Endothelial cell (in vitro differentiated cells): ENCODE results near the gene B3GNT9. TPM values are rescaled to one million over a fixed set of nuclear protein-coding genes. Genes with fewer than 3 reads are reported as not detected.

Experiments used
- DNase-seq: peaks from one replicate; pipeline ENCODE4 v3.0.0; 2021; ENCODE audit warnings: low spot score
- H3K27ac Mint-ChIP-seq: one replicate; pipeline ENCODE4 v1.8.0; 2021; ENCODE audit warnings: mixed read lengths, inconsistent platforms; ENCODE audit not compliant: unreplicated experiment
- H3K27me3 Mint-ChIP-seq: one replicate; pipeline ENCODE4 v1.8.0; 2021; ENCODE audit warnings: mild to moderate bottlenecking, moderate library complexity, mixed read lengths, inconsistent platforms; ENCODE audit not compliant: unreplicated experiment
- H3K36me3 Mint-ChIP-seq: one replicate; pipeline ENCODE4 v1.8.0; 2021; ENCODE audit warnings: mild to moderate bottlenecking, low read depth, mixed read lengths, inconsistent platforms; ENCODE audit not compliant: unreplicated experiment
- H3K4me1 Mint-ChIP-seq: one replicate; pipeline ENCODE4 v1.8.0; 2021; ENCODE audit warnings: mild to moderate bottlenecking, mixed read lengths, inconsistent platforms; ENCODE audit not compliant: unreplicated experiment
- H3K4me3 Mint-ChIP-seq: one replicate; pipeline ENCODE4 v1.8.0; 2021; ENCODE audit warnings: mild to moderate bottlenecking, mixed read lengths, inconsistent platforms; ENCODE audit not compliant: unreplicated experiment
- H3K9me3 Mint-ChIP-seq: one replicate; pipeline ENCODE4 v1.8.0; 2021; ENCODE audit warnings: mixed read lengths, inconsistent platforms; ENCODE audit not compliant: unreplicated experiment
- total RNA-seq: library from RNA; stranded (reverse); fragmentation: NEBNext Ultra II Directional; extraction: Animal tissue kit (Norgen Biotek cat#: 25700); gene quantifications from one replicate; pipeline ENCODE4 v1.2.1, GENCODE V29; 2021; ENCODE audit not compliant: unreplicated experiment
- TF ChIP-seq, protein P1 (sequence below): fragments of 200-600 bp; sonication (generic); IDR thresholded peaks from one replicate; pipeline ENCODE4 v1.5.0; 2021; ENCODE audit warnings: antibody characterized with exemption; ENCODE audit not compliant: unreplicated experiment

B3GNT9 gene
- total RNA-seq, 1 donor from 2014 or later = 1.5 TPM

DNA sequence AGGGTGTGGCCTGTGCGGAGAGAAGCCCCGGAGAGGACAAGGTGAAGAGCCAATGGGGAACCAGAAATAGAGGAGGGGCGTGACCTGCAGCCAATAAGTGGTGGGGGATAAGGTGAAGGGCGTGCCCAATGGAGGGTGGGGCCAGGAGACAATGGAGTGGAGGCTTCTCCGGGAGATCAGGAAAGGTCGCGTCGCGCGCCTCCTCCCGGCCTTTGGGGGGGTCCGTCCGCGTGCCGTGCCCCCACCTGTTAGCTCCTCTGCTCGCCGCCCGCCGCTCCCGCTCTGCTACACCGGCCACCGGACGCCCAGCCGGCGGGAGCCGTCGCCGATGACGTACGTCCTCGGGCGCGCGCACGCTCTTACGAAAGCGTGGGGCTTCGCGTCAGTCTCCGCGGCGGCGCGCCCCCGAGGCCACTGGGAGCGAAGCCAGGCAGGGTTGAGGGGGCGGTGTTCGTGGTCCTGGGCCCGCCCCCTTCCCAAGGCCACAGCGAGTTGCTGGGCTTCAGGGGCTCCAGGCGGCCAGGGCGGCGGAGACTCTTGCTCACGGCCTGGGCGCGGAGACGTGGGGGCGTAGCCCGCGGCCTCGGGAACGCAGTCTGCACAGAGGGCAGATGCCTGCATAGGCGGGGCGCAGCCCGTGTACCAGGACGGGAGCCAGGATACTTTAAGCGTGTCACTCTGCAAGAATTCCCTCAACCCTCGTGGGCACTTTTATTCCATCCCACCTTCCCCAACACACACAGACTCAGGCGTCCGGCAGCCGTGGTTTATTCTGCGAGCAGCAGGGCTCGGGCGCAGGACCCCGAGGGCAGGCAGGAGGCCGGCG lies 33.0 kb upstream of the B3GNT9 start, which contains the start of gene MATCAP1:
Gene MATCAP1, minus strand, starts transcription at position 337 of the 826 bp plus-strand sequence. CDS start 3,353 bp downstream, outside the sequence.
- TF ChIP-seq, protein P1, sequence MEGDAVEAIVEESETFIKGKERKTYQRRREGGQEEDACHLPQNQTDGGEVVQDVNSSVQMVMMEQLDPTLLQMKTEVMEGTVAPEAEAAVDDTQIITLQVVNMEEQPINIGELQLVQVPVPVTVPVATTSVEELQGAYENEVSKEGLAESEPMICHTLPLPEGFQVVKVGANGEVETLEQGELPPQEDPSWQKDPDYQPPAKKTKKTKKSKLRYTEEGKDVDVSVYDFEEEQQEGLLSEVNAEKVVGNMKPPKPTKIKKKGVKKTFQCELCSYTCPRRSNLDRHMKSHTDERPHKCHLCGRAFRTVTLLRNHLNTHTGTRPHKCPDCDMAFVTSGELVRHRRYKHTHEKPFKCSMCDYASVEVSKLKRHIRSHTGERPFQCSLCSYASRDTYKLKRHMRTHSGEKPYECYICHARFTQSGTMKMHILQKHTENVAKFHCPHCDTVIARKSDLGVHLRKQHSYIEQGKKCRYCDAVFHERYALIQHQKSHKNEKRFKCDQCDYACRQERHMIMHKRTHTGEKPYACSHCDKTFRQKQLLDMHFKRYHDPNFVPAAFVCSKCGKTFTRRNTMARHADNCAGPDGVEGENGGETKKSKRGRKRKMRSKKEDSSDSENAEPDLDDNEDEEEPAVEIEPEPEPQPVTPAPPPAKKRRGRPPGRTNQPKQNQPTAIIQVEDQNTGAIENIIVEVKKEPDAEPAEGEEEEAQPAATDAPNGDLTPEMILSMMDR = no peak
- peaks cover 9% of the 10 kb centered on the region for H3K36me3 Mint-ChIP-seq
- H3K4me1 Mint-ChIP-seq = peaks cover 21% of the 10 kb centered on the region
- H3K4me3 Mint-ChIP-seq = no peak within 1 kb of the TSS
- DNase-seq = peak; percentile 92
- no peak within 1 kb of the TSS for H3K27ac Mint-ChIP-seq
- H3K27me3 Mint-ChIP-seq = peaks cover 10% of the 10 kb centered on the region
- H3K9me3 Mint-ChIP-seq = no peaks in the 10 kb centered on the region

DNA sequence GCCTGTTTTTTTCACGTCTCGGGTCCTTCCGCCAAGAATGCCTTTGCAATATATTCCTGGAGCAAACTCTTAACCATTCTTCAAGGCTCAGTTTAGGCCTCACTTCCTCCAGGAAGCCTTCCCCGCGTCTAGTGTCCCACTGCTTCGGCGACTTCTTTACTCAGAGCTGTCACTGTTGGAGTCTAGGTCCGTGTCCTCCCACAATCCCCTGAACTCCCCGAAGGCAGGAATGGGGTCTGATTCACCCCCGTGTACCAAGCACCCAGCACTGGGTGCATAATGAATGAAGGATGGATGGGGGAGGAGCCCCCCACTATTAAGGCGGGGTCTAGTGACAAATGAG lies 32.5 kb upstream of the B3GNT9 start:
- no peak overlapping the region for H3K27ac Mint-ChIP-seq
- DNase-seq = no peak
- H3K36me3 Mint-ChIP-seq = peaks cover 10% of the 10 kb centered on the region
- H3K27me3 Mint-ChIP-seq = peaks cover 10% of the 10 kb centered on the region
- TF ChIP-seq, protein P1 = no peak
- no peak overlapping the region for H3K4me3 Mint-ChIP-seq
- no peaks in the 10 kb centered on the region for H3K9me3 Mint-ChIP-seq
- peaks cover 22% of the 10 kb centered on the region for H3K4me1 Mint-ChIP-seq

DNA sequence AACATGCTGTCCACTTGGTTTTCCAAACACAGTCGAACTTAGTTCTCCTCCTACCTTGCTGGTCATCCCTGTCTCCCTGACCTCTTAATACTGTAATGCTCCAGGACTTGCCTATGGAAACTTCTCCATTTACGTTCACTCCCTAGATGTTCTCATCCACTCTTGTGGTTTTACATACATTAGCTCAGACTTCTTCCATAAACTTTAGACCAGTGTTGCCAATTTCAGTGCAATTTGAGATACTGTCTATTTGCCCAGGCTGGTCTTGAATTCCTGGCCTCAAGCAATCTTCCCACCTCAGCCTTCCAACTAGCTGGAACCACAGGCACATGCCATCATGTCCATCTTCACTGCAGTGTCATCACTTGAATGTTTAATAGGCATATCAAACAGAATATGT lies 31.5 kb upstream of the B3GNT9 start:
- Mint-ChIP-seq H3K9me3 (no peaks in the 10 kb centered on the region), H3K4me1 (peaks cover 20% of the 10 kb centered on the region), H3K36me3 (peaks cover 15% of the 10 kb centered on the region), H3K27ac (no peak overlapping the region), H3K4me3 (no peak overlapping the region), H3K27me3 (peaks cover 14% of the 10 kb centered on the region)
- TF ChIP-seq, protein P1 = no peak
- no peak for DNase-seq

DNA sequence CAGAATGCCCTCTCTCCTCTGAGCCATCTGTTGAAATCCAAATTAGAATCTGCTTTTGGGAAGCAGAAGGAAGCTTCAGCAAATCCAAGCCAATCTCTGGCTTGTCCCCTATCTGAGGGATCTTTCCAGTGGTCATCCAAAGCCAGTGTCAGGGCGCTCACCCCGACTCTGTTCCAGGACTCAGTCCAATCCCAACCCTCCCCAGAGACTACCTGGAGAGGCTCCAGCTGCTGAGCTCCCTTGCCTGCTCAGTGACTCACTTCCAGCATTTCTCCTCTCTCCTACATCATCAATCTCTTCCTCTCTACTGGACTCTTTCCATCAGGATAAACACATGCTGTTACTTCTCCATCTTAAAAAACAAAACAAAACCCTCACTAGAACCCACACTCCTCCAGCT lies 30.5 kb upstream of the B3GNT9 start:
- Mint-ChIP-seq H3K4me3 (no peak overlapping the region), H3K27me3 (peaks cover 16% of the 10 kb centered on the region), H3K9me3 (no peaks in the 10 kb centered on the region), H3K27ac (no peak overlapping the region), H3K4me1 (peaks cover 16% of the 10 kb centered on the region), H3K36me3 (peaks cover 22% of the 10 kb centered on the region)
- no peak for DNase-seq
- TF ChIP-seq, protein P1 = no peak

DNA sequence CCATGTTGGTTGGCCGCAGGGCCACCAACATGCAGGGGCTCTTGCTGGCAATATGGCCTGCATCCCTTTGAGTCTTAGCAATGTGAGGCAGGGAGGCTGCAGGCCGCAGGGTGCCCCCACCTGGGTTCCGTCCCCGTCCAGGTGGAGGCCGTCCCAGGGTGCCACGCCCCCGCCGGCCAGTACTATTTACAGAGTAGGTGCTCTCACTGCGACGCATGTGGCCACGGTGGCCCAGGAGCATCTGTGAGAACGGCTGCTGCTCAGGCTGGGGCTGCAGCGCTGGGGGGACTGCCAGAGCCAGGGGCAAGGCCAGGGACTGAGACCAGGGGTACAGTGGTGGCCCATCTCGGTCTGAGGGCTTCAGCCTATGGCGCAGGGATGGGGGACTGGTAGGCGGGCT lies 29.4 kb upstream of the B3GNT9 start:
- Mint-ChIP-seq H3K27me3 (peaks cover 19% of the 10 kb centered on the region), H3K36me3 (peaks cover 21% of the 10 kb centered on the region), H3K27ac (no peak overlapping the region), H3K4me1 (peaks cover 6% of the 10 kb centered on the region), H3K9me3 (no peaks in the 10 kb centered on the region), H3K4me3 (no peak overlapping the region)
- TF ChIP-seq, protein P1 = no peak
- DNase-seq = no peak
